NT2/D1 (cell line): Measurements from ENCODE around the gene TOLLIP.
A peak's percentile ranks its signal among the peaks of the same experiment; 100 is the strongest.

Source experiments
- DNase-seq: peaks from one replicate; pipeline ENCODE4 v3.0.0-alpha.2; 2011; ENCODE audit warnings: low read depth, low spot score
- H3K27me3 ChIP-seq: 2 replicates; pipeline ENCODE4 v1.6.0; 2011; ENCODE audit warnings: mild to moderate bottlenecking; ENCODE audit not compliant: insufficient read length, insufficient read depth
- H3K36me3 ChIP-seq: 2 replicates; pipeline ENCODE4 v1.6.1; 2011; ENCODE audit warnings: mild to moderate bottlenecking, low read length, mixed read lengths; ENCODE audit not compliant: insufficient read depth, insufficient read length
- H3K4me1 ChIP-seq: 2 replicates; pipeline ENCODE4 v1.5.1; 2011; ENCODE audit not compliant: insufficient read depth, insufficient read length
- H3K4me3 ChIP-seq: 2 replicates; pipeline ENCODE4 v1.5.1; 2011; ENCODE audit warnings: low read depth; ENCODE audit not compliant: insufficient read length
- H3K9ac ChIP-seq: 2 replicates; pipeline ENCODE4 v1.6.0; 2011; ENCODE audit warnings: low read depth; ENCODE audit not compliant: insufficient read length
- H3K9me3 ChIP-seq: 2 replicates; pipeline ENCODE4 v1.5.1; 2011; ENCODE audit warnings: mild to moderate bottlenecking, low read length; ENCODE audit not compliant: insufficient read depth
- SUZ12 ChIP-seq: IDR thresholded peaks from 2 replicates; pipeline ENCODE4 v1.6.1; 2011; ENCODE audit not compliant: insufficient read length, insufficient read depth; ENCODE audit errors: extremely low read depth
- YY1 ChIP-seq: IDR thresholded peaks from 2 replicates; pipeline ENCODE4 v1.6.1; 2011; ENCODE audit not compliant: insufficient read length, insufficient read depth
- ZNF274 ChIP-seq: IDR thresholded peaks from 2 replicates; pipeline ENCODE4 v1.6.1; 2011; ENCODE audit warnings: mild to moderate bottlenecking, low read depth, low read length

The TOLLIP gene

DNA sequence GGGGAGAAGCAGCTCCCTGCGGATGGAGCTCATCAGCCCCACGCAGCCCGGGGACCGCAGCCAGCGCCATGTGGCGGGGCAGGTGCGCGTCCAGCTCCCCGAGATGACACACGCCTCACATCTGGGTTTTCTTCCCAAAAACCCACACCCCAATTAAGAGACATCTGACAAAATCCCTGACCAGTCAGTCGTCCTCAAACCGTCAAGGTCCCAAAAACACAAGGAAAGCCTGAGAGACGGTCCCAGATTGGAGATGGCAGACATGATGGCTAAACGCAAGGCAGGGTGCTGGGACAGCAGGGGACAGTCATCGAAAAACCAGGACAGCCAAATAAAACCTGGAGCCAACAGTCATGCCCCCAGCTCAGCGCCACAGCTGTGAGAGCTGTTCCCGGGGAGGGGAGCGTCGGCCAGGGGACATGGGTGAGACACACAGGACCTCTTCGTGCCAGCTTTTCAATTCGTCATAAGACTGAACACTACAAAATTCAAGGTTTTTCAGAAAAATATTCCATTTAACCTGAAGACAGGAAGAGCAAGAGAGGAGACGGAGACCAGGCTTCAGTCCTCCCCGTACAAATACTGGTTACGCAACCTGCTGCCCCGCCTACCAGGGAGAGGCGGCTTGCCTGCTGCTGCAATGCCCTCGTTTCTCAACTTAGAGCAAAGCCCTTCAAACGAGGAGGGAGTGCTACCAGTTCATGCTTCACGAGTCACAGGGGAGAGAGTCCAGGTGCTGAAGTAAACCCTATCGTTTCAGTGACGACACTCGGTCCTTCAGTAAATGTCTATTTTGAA, 10.5 kb downstream of the TOLLIP start:
- DNase-seq, result no peak
- H3K27me3 ChIP-seq, result no peaks in the 10 kb centered on the region
- H3K4me1 ChIP-seq, result peaks cover 22% of the 10 kb centered on the region
- H3K36me3 ChIP-seq, result peaks cover 38% of the 10 kb centered on the region
- H3K9ac ChIP-seq, result peak overlapping the region; percentile 47
- H3K4me3 ChIP-seq, result no peak overlapping the region
- H3K9me3 ChIP-seq, result no peaks in the 10 kb centered on the region
- TF ChIP-seq ZNF274 (no peak), SUZ12 (no peak)

DNA sequence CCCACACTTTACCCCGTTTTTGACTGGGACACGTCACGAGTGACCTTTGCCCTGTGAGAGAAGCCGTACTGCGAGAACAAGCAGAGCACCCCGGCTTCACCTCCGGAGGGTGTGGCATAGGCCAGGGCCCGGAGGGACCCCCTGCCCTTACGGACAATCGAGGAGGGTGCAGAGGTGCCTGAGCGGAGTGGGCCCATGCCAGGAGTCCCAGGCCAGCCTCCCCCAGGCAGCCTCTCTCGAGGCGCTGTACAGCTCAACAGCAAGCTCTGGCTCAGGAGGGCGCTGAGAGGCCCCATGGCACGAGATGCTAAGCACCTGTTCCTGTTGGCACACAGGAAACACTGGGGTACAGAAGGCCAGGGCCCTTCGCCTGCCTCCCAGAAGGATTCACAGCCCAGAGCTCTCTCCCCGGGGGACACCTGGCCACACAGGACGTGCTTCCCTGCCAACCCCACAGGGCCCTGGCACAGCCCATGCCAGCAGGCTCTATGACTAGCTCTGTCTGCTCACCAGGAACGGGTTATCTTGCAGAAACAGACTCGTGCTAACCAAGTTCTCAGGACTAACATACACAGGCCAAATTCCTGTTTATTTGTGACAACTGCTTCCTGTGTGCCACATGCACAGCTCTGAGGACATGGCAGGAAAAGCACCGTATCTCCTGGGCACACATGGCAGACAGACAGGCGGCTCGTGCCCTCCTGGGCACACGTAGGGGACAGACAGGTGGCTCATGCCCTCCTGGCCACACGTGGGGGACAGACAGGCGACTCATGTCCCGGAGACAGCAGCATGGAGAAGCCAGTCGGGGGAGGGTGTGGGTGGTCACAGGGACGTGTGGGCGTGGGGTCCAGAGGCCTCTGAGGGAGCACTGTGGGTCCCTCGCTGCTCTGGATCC, 11.6 kb downstream of the TOLLIP start:
- Histone ChIP-seq H3K36me3 (peaks cover 43% of the 10 kb centered on the region), H3K27me3 (no peaks in the 10 kb centered on the region), H3K4me1 (peaks cover 16% of the 10 kb centered on the region), H3K9ac (no peak overlapping the region), H3K9me3 (no peaks in the 10 kb centered on the region), H3K4me3 (no peak overlapping the region)
- TF ChIP-seq YY1, result no peak
- TF ChIP-seq ZNF274, result no peak
- no peak for DNase-seq

GRCh38 chr11:1297011-1297575, 12.3 kb downstream of the TOLLIP start:
- Histone ChIP-seq H3K27me3 (no peaks in the 10 kb centered on the region), H3K4me3 (no peak overlapping the region), H3K9me3 (no peaks in the 10 kb centered on the region), H3K36me3 (peaks cover 50% of the 10 kb centered on the region), H3K9ac (no peak overlapping the region), H3K4me1 (peaks cover 12% of the 10 kb centered on the region)
- DNase-seq, result no peak
- TF ChIP-seq YY1 (no peak), SUZ12 (no peak), ZNF274 (no peak)

DNA sequence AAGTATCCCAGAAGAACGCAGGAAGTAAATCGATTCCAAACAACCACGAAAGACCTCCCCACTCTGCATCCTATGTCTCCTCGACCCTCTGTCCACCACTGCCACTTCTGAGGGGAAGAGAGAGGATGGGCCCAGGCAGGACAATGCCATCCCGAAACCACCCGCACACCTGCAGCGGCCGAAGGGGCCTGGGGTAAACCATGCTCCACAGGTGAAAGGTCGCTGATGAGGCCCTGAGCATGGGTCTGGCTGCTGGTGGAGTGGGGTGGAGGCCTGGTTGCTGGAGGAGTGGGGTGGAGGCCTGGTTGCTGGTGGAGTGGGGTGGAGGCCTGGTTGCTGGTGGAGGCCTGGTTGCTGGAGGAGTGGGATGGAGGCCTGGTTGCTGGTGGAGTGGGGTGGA, 13.1 kb downstream of the TOLLIP start:
- Histone ChIP-seq H3K4me1 (peaks cover 12% of the 10 kb centered on the region), H3K9ac (no peak overlapping the region), H3K27me3 (no peaks in the 10 kb centered on the region), H3K36me3 (peaks cover 50% of the 10 kb centered on the region), H3K4me3 (no peak overlapping the region), H3K9me3 (no peaks in the 10 kb centered on the region)
- TF ChIP-seq ZNF274 (no peak), SUZ12 (no peak), YY1 (no peak)
- no peak for DNase-seq

DNA sequence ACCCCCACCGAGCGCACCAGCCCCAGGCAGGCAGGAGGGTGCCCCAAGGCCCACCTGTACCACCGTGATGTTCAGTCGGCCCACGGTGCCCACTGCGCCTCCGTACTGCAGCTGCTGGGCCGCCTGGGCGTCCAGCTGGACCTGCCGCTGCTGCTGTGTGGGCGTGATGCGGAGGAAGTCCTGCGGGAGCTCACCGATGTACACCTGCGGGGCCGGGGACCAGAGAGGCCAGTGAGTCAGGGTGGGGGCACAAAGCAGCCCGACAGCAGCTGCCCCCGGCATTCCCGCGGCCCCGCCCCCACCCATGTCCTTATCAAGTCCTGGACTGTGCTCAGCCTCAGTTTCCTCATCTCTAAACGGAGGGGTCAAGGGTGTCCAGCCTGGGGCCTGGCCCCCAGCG, 13.8 kb downstream of the TOLLIP start:
- TF ChIP-seq ZNF274 (no peak), YY1 (no peak), SUZ12 (no peak)
- H3K9me3 ChIP-seq, result no peaks in the 10 kb centered on the region

DNA sequence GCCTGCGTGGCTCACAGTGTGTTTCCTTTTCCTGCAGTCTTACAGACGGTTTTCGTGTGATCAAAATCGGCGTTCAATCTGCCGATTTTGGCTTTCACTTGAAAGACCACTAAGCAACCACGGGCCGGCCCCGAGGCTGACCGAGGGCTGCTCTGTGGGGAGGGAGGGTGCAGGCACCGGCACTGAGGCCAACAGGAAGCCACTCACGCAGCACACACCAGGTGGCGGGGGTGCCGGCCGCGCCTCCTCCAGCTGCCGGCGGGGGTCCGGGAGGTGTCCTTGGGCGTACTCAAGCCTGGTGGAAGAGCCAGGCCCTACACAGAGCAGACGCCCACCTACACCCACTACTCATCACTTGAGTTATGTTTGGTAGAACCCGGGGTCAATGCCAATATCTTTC, 14.3 kb downstream of the TOLLIP start:
- Histone ChIP-seq H3K9me3 (no peaks in the 10 kb centered on the region), H3K27me3 (no peaks in the 10 kb centered on the region), H3K4me3 (no peak overlapping the region), H3K9ac (no peak overlapping the region), H3K4me1 (peaks cover 12% of the 10 kb centered on the region), H3K36me3 (peaks cover 52% of the 10 kb centered on the region)
- TF ChIP-seq YY1, result no peak
- TF ChIP-seq ZNF274, result no peak
- no peak for TF ChIP-seq SUZ12
- no peak for DNase-seq

More for the DNA sequence above, 13.8 kb downstream of the TOLLIP start:
- Histone ChIP-seq H3K27me3 (no peaks in the 10 kb centered on the region), H3K36me3 (peaks cover 50% of the 10 kb centered on the region), H3K4me1 (peaks cover 12% of the 10 kb centered on the region), H3K4me3 (no peak overlapping the region), H3K9ac (no peak overlapping the region)
- DNase-seq, result no peak

DNA sequence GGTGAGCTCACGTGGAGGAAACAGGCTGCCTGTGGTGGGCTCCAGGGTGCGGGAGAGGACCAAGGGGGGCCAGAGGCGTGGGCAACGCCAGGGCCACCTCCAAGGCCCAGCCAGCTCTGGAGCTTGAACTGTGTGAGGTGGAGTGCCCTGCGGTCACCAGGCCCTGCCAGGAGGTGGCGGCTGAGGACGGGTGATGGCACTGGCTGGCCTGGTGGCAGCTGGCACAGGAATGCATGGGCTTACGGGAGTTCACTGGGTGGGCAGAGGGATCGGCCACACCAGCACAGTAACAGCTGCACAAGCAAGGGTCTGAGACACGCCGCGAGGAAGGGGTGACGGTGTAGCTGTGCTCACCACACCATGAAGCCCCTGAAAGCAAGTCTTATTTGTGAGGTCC, 15.8 kb downstream of the TOLLIP start:
- peaks cover 67% of the 10 kb centered on the region for H3K36me3 ChIP-seq
- H3K9ac ChIP-seq, result no peak overlapping the region
- H3K4me1 ChIP-seq, result peaks cover 5% of the 10 kb centered on the region
- DNase-seq, result no peak
- peaks cover under 1% of the 10 kb centered on the region; the same call in 1 of the 2 replicates for H3K9me3 ChIP-seq
- no peak overlapping the region for H3K4me3 ChIP-seq
- no peaks in the 10 kb centered on the region for H3K27me3 ChIP-seq
- TF ChIP-seq SUZ12, result no peak
- no peak for TF ChIP-seq ZNF274
